Fibroblast of skin of right biceps (primary cell): Measurements from ENCODE around the gene RBM41.
"Not testable (repeated sequence)": the region's sequence is repeated elsewhere in the genome, so short reads cannot be mapped to it uniquely, and the experiment has no call there.

ENCODE experiments used
- DNase-seq: peaks from one replicate; pipeline ENCODE4 v3.0.0-alpha.2; 2013

The RBM41 gene

GRCh38 chrX:107118322-107119147, at the start of gene RBM41:
TSS of gene RBM41 (minus strand) at chrX:107118822. CDS start at chrX:107118773, 49 bp downstream.
- DNase-seq: peak; percentile 78

- no peak for DNase-seq
These were observed 49.6 kb upstream of the RBM41 start for GRCh38 chrX:107168257-107168656.

- DNase-seq: no peak
These were observed 48.7 kb upstream of the RBM41 start for GRCh38 chrX:107167163-107167921.

- DNase-seq: not testable (repeated sequence)
These were observed 39.0 kb upstream of the RBM41 start for GRCh38 chrX:107157618-107158017.

GRCh38 chrX:107155621-107156430, 37.2 kb upstream of the RBM41 start:
- not testable (repeated sequence) for DNase-seq

- DNase-seq: peak; percentile 22
These were observed 36.4 kb upstream of the RBM41 start for GRCh38 chrX:107154787-107155620.

- DNase-seq: no peak
These were observed 34.4 kb upstream of the RBM41 start for GRCh38 chrX:107153005-107153404.

- no peak for DNase-seq
These were observed 28.0 kb upstream of the RBM41 start for GRCh38 chrX:107146670-107147069.

- no peak for DNase-seq
These were observed 17.3 kb upstream of the RBM41 start for GRCh38 chrX:107135965-107136307.

- DNase-seq: peak; percentile 42
These were observed 16.7 kb upstream of the RBM41 start for GRCh38 chrX:107135049-107135964.

- DNase-seq: no peak
These were observed 5.1 kb upstream of the RBM41 start for GRCh38 chrX:107123750-107124149.

GRCh38 chrX:107119283-107119682, 661 bp upstream of the RBM41 start:
- no peak for DNase-seq

GRCh38 chrX:107117993-107118321, 665 bp downstream of the RBM41 start:
- peak; percentile 10 for DNase-seq

- DNase-seq: no peak
These were observed 11.2 kb downstream of the RBM41 start for GRCh38 chrX:107107459-107107858.

GRCh38 chrX:107102980-107103379, 15.6 kb downstream of the RBM41 start:
- DNase-seq: peak; percentile 1

- DNase-seq: no peak
These were observed 42.5 kb downstream of the RBM41 start for GRCh38 chrX:107076158-107076557.

GRCh38 chrX:107057731-107058130, 60.9 kb downstream of the RBM41 start:
- DNase-seq: peak; percentile 1

GRCh38 chrX:107054978-107055377, 63.6 kb downstream of the RBM41 start:
- no peak for DNase-seq

GRCh38 chrX:107050195-107050709, 68.4 kb downstream of the RBM41 start:
- DNase-seq: no peak

GRCh38 chrX:107047622-107048021, 71.0 kb downstream of the RBM41 start:
- no peak for DNase-seq

GRCh38 chrX:107029752-107030151, 88.9 kb downstream of the RBM41 start:
- no peak for DNase-seq
